GM18909 (cell line): ENCODE results near the gene TMUB2.

Experiments
- ATAC-seq: cut with Tn5 transposase; IDR thresholded peaks from one replicate; pipeline ENCODE4 v1.9.1; 2021; ENCODE audit warnings: mild to moderate bottlenecking; ENCODE audit not compliant: unreplicated experiment, poor library complexity

TMUB2 gene

GRCh38 chr17:44176257-44176656, 10.5 kb upstream of the TMUB2 start:
- no peak for ATAC-seq

GRCh38 chr17:44176671-44177501, 9.9 kb upstream of the TMUB2 start:
- no peak for ATAC-seq

- no peak for ATAC-seq
Observed at GRCh38 chr17:44177640-44178039, 9.1 kb upstream of the TMUB2 start.

GRCh38 chr17:44178133-44178532, 8.6 kb upstream of the TMUB2 start:
- ATAC-seq, result no peak

GRCh38 chr17:44183024-44183423, 3.7 kb upstream of the TMUB2 start:
- ATAC-seq, result no peak

DNA sequence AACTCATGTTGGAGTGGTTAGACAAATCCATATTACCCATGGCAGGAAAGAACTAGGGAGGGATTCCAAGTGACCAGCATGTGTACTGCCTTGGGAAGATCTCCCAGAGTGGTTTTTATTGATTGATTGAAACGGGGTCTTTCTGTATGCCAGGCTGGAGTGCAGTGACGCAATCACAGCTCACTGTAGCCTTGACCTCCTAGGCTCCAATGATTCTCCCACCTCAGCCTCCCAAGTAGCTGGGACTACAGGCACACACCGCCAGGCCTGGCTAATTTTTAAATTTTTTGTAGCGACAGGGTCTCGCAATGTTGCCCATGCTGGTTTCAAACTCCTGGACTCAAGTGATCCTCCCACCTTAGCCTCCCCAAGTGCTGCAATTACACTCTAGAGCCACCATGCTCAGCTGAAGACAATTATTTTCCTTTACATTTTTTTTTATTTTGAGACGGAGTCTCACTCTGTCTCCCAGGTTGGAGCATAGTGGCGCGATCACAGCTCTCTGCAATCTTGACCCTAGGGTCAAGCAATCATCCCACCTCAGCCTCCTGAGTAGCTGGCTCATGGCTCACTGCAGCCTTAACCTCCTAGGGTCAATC, 2.5 kb upstream of the TMUB2 start:
- ATAC-seq, result no peak

- ATAC-seq, result peak; percentile 45
Observed at GRCh38 chr17:44187131-44187899, 543 bp downstream of the TMUB2 start.

- ATAC-seq, result no peak
Observed at GRCh38 chr17:44188576-44189403, 2.0 kb downstream of the TMUB2 start.

GRCh38 chr17:44190481-44190880, 3.7 kb downstream of the TMUB2 start:
- no peak for ATAC-seq

- no peak for ATAC-seq
Observed at GRCh38 chr17:44191369-44191768, 4.6 kb downstream of the TMUB2 start.

GRCh38 chr17:44191941-44192496, 5.2 kb downstream of the TMUB2 start:
- ATAC-seq, result no peak

DNA sequence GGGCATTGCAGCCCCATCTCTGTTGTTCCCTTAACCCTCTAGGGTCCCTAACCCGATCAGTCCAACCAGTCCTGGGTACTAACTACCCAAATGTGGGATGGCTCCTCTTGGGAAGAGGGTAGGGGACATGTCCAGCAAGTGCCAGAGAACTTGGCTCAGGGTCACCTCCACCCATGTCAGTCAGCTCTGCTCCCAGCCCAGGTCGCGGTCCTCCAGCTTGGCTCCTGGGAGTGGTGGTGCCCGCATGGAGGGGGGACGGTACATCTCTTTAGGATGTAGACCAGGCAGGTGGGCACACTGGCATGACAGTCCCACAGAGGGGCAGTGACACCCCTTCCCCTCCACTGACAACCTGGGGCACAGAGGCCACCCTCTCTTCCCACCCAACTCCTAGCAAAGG, 6.0 kb downstream of the TMUB2 start:
- no peak for ATAC-seq

GRCh38 chr17:44193326-44194084, 6.7 kb downstream of the TMUB2 start:
- no peak for ATAC-seq

GRCh38 chr17:44197107-44197506, 10.3 kb downstream of the TMUB2 start:
- no peak for ATAC-seq

DNA sequence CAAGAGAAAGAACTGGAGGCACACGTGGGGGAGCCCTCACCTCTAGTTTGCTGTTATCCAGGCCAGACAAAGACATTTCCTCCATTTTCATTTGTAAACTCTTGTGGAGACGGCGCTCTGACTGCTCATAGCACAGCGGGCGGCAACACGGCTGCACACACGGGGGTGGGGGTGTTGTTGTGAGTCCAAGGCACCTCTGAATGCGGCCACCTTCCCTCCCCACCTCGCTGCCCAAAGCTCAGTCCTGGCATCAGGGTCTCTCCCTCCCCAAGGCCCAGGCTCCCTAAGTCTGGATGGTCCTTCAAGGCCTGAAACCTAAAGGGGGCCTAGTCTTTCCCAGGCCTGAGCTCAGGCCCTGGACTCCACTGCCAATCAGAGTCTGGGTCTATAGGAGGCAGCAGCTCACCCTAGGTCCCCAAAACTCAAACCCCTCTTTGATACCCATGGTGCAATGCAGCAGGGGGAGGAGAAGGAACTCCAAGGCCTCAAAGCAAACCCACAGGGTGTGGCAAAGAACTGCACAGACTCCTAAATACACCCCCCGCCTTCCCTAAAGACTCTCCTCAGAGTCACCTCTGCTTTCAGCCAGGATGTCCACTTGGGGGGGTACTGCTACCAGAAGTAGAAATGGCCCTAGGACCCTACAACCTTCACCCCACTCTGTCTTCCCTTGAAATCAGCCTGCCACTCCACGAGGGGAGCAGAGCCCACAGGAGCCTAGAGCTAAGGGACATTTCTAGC, 11.4 kb downstream of the TMUB2 start:
- no peak for ATAC-seq

DNA sequence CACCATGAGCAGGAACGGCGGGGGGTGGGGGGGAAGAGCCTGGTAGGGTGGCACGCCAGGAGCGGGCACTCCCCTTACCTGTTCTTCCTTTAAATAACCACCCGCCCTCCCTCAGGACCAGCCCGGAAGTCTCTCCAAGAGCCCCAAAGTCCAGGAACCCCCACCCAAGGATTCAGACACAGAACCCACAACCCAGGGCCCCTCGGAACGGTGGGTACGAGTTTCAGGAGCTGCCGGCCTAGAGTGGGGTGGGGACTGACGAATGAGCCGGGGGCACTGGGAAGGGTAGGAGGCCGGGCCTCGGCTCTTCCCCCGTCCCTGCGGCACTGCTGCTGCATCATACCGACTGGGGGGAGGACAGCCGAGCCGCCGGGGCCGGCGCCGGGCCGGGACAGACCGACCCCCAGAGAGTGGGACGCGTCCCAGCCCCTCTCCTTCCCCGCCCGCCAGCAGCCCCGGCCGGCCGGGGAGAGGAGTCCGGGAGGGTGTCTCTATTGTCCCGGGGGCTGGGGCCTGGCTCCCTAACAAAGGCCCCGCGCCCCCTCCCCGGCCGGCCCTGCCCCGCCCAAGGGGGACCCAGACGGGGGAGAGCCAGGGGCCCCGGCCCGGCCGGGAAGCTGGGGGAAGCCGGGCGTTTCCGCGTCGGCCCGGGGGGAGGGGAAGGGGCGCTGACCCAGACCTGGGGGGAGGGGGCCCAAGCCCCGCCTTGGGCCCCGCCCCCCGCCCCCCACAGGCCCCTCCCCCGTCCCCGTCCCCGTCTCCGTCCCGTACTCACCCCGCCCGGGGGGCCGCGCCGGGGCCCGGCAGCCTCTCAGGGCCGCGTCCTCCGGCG, 12.2 kb downstream of the TMUB2 start:
- ATAC-seq, result peak; percentile 23

- ATAC-seq, result peak; percentile 70
Observed at GRCh38 chr17:44199553-44200477, 13.0 kb downstream of the TMUB2 start, which contains the start of gene ATXN7L3. Gene ATXN7L3 (minus strand): TSS chr17:44199884. CDS start chr17:44198070, 1,814 bp downstream.
